Fibroblast of skin of left biceps (primary cell): ENCODE data around the gene SPACA4.
"Not testable (repeated sequence)": the region's sequence is repeated elsewhere in the genome, so short reads cannot be mapped to it uniquely, and the experiment has no call there.

Experiments used
- DNase-seq, 2 experiments: peaks; one replicate each; pipeline ENCODE4 v3.0.0-alpha.2; 2013; ENCODE audit warnings: low read depth in 2 of 2

Gene SPACA4

GRCh38 chr19:48606463-48607358 is at the start of gene SPACA4:
TSS of gene SPACA4 (plus strand) at chr19:48606742. CDS start at chr19:48606979, 237 bp downstream.
- no peak for DNase-seq

GRCh38 chr19:48556825-48557224 is 49.7 kb upstream of the SPACA4 start:
- no peak for DNase-seq

GRCh38 chr19:48558018-48558684 is 48.4 kb upstream of the SPACA4 start:
- no peak for DNase-seq

GRCh38 chr19:48560095-48560530 is 46.4 kb upstream of the SPACA4 start:
- no peak for DNase-seq

- no peak for DNase-seq
Measured at GRCh38 chr19:48561412-48561811, 45.1 kb upstream of the SPACA4 start.

GRCh38 chr19:48565090-48565489 is 41.5 kb upstream of the SPACA4 start:
- no peak for DNase-seq

GRCh38 chr19:48568345-48568886 is 38.1 kb upstream of the SPACA4 start:
- no peak for DNase-seq

GRCh38 chr19:48569814-48570213 is 36.7 kb upstream of the SPACA4 start:
- no peak for DNase-seq

- DNase-seq: no peak
Measured at GRCh38 chr19:48571378-48572162, 35.0 kb upstream of the SPACA4 start.

GRCh38 chr19:48573163-48573505 is 33.4 kb upstream of the SPACA4 start:
- no peak for DNase-seq

GRCh38 chr19:48575931-48576622 is 30.5 kb upstream of the SPACA4 start:
- DNase-seq: no peak

GRCh38 chr19:48577908-48578307 is 28.6 kb upstream of the SPACA4 start:
- not testable (repeated sequence) for DNase-seq

- DNase-seq: no peak
Measured at GRCh38 chr19:48578891-48579290, 27.7 kb upstream of the SPACA4 start.

GRCh38 chr19:48582168-48582567 is 24.4 kb upstream of the SPACA4 start:
- DNase-seq: no peak

GRCh38 chr19:48587387-48587786 is 19.2 kb upstream of the SPACA4 start:
- DNase-seq: no peak

GRCh38 chr19:48588670-48589401 is 17.7 kb upstream of the SPACA4 start:
- DNase-seq: no peak

- no peak for DNase-seq
Measured at GRCh38 chr19:48591021-48591420, 15.5 kb upstream of the SPACA4 start.

GRCh38 chr19:48595171-48595570 is 11.4 kb upstream of the SPACA4 start:
- DNase-seq: no peak

- no peak for DNase-seq
Measured at GRCh38 chr19:48595833-48596232, 10.7 kb upstream of the SPACA4 start.

GRCh38 chr19:48596237-48596636 is 10.3 kb upstream of the SPACA4 start:
- DNase-seq: no peak
